HG03095 (cell line): ENCODE results near the gene LRRC39.

Source experiments
- ATAC-seq: cut with Tn5 transposase; IDR thresholded peaks from one replicate; pipeline ENCODE4 v1.9.1; 2021; ENCODE audit warnings: moderate library complexity; ENCODE audit not compliant: unreplicated experiment

LRRC39 gene

DNA sequence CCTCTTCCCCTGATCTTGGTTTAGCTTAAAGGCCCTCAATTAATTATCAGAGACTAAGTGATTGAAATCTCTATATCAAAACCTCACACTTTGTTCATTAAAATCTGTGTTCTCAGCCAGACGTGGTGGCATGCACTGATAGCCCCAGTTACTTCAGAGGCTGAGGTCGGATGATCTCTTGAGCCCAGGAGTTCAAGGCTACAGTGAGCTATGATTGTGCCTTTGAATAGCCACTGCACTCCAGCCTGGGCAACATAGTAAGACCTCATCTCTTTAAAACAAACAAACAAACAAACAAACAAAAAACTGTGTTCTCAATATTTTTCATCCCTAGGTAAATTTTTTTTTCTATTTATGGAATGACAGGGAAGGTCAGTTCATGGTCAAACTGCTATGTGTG is 26.4 kb downstream of the LRRC39 start:
- no peak for ATAC-seq

DNA sequence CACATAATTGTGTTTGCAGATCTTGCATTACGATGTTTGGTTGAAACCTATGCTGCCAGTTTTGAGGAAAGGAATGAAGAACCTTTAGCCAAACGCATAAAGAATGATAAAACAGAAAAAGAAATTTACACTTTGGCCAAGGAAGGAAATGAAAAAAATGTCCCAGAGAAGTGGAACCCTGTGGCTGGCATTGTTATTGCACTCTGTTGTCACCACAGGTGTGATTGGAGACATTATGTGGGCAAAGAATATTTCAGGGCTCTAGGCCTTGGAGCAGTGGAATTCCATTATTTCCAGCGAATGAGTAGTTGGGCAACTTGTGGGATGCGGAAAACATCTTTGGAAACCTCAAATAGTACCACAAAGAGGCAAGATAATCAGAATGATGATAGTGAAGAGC is 30.2 kb downstream of the LRRC39 start:
- ATAC-seq, result no peak

DNA sequence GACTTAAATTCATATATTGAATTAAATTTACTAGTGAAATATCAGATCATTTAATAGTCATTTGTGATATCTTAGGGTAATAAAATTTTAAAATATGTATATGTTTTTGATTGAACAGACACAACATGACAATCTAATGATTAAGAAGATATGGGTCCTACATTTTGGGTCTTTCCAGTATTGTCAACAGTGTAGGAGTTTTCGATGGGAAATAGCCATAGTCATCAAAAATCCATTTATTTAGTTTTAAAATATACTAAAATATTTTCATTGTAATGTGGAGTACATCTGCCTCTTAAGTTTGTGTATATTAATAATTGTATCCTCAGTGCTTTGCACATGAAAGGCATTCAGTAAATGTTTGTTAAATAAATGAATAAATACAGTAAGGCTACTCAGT is 31.1 kb downstream of the LRRC39 start:
- ATAC-seq, result no peak

DNA sequence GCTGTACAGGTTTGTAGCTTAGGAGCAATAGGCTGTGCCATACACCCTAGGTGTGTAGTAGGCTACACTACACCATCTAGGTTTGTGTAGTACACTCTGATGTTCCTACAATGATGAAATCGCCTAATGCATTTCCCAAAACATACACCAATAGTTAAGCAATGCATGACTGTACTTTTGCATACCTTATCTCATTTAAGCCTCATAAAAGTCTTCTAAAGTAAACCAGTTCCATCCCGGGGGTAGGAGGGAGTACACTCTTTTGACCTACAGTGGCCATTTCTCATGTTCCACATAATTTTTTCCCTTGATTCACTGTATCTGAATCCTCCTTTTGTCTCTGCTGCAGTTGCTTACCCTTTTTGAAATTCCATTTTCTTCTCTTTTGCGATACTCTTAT is 32.9 kb downstream of the LRRC39 start:
- no peak for ATAC-seq

DNA sequence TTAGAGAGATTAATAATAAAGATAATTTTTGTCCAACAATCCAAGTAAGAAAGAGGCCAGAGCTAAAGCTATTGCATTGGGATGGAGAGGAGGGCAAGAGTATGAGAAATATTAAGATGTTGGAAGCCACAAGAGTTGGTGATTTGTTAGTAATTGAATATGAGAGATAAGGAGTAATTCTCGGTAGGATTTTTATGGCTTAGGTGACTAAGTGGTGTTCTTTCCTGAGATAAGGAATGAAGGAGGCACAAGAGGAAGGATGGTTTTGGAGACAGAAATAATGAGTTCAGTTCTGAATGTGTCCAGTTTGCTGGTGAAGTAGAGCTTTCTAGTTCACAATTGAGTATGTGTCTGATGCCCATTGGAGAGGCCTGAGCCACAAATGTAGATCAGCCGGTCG is 35.7 kb downstream of the LRRC39 start:
- ATAC-seq, result no peak

DNA sequence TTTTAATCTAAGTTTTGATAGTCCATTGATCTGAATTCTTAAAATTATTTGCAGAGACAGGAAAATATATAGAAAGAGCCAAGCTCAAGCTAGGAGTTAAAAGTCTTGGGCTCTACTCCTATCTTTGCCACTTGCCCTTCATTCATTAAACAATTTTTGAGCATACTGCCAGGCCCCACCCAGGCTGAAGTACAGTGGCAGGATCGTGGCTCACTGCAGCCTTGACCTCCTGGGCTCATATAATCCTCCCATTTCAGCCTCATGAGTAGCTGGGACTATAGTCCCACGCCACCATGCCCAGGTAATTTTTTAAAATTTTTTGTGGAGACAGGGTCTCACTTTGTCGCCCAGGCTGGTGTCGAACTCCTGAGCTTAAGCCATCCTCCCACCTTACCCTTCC is 36.9 kb downstream of the LRRC39 start:
- ATAC-seq, result no peak

DNA sequence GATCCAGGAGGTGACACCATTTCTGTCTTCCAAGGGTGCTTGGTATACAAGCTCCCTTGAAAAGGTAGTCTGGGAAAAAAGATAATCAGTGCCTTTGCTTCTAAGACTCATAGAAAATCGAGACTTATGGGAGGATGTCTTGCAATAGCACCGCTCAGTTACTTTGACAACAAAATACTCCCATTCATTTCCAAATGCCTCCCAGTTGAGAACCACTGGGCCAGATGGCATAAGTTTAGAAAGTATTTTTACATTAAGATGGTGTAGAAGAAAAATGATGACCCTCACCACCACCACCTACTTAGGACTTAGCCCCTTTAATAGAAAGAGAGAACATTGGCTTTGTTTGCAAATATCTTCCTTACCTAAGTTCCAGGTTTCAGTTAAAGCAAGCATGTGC is 40.5 kb downstream of the LRRC39 start:
- no peak for ATAC-seq

DNA sequence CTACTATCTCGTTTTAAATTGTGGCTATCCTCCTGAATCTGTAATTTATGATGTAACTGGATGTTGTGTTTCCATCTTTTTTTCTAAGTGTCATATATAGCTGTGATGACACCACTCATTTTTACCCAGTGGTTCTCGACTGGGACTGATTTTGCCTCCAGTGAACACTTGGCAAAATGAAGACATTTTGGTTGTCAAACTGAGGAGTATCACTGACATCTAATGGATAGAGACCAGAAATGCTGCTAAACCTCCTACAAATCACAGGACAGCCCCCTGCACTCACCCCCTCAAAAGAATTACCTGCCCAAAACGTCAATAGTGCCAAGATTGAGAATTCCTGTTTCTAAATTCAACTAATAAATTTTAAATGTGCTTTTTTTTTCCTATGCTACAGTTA is 43.2 kb downstream of the LRRC39 start:
- no peak for ATAC-seq

DNA sequence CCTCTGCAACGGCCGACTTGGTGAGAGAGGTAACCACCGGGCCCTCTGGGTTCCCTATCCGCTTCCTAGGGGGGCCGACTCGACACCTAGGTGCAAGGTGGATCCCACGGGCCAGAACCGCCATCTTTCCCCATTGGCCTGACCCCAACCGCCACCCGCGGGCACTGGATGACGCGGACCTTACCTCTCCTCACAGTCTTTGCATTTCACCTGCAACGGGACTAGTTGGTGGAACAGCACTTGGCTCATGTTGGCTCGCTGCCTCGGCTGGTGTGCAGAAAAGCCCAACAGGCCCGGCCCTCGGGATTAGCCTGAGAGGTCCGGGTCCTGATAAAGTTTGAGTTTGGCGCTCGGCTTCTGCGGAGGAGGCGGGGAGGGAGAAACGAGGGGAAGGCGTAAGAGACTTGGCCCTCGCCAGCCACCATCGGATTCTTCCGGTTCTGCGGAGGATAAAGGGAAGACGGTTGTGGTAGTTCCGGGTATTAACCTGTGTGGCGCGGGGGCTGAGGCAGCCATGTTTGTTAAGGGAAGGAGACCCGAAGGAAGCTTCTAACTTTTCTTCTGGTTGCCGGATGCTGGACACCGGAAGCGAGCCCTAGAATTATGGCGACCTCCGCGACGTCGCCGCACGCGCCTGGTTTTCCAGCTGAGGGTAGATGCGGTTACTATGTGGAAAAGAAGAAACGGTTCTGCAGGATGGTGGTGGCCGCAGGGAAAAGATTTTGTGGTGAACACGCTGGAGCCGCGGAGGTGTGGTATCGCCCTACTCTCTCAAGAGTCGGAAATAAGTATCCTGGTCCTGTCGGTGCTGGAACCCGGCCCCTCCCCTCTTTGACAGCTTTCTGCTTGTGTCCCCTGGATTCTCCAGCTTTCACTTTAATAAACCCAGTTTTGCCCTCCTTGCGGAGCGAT is 45.2 kb downstream of the LRRC39 start, which contains the start of the genes SASS6 and TRMT13:
TSS of gene SASS6 (minus strand) at position 365 of the 912 bp plus-strand sequence. CDS start at position 249, 116 bp downstream.
TSS of gene TRMT13 (plus strand) at position 598 of the 912 bp plus-strand sequence. CDS start at position 604, 6 bp downstream.
- ATAC-seq, result peak; percentile 86

DNA sequence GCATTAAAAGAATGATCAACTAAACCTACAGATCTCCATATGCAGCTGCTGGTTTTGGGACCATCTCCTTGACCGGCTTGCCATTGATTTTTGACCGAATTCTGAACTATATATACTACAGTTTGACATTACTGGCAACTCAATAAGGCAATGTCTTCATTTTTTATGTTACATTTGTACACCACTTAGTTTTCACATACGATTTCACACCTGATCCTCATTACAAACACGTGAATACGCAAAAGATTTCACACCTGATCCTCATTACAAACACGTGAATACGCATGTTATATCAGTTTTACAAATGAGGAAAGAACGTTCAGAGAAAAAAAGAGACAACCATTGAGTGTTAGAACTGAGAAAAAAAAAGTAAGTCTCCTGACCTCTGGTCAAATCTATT is 46.4 kb downstream of the LRRC39 start:
- no peak for ATAC-seq

DNA sequence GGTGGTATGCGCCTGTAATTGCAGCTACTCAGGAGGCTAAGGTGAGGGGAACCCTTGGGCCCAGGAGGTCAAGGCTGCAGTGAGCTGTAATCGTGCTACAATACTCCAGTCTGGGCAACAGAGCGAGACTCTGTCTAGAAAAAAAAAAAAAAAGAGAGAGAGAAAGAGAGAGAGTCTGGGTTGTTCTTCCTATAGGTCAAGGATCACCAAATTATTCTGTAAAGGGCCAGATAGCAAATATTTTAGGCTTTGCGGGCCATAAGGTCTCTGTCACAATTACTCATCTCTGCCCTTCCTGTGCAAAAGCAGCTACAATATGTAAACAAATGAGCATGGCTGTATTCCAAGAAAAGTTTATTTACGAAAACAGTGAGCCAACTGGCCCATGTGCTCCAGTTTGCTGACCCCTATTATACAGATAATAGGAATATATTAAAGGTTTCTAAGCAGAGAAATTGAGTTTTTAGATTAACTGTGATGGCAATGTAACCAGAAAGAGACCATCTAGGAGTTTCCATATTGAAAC is 47.4 kb downstream of the LRRC39 start:
- ATAC-seq, result no peak

DNA sequence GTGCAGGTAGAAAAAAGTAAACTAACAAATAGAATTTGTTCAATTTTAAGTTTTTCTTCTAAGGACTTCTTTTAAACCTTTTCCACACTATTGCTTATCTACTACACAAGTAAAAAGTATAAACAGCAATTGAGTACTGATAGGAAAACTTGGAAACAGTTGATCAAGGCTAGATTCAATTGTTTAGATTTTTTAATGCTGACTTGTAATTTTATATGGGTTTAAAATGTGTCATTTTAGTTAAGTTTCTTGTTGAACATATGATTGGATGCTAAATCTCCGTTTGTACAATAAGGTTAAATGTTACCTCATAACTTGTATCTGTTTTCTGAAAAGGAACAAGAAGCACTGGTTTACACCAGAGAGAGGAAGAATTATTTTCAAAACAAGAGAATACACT is 50.8 kb downstream of the LRRC39 start:
- no peak for ATAC-seq

DNA sequence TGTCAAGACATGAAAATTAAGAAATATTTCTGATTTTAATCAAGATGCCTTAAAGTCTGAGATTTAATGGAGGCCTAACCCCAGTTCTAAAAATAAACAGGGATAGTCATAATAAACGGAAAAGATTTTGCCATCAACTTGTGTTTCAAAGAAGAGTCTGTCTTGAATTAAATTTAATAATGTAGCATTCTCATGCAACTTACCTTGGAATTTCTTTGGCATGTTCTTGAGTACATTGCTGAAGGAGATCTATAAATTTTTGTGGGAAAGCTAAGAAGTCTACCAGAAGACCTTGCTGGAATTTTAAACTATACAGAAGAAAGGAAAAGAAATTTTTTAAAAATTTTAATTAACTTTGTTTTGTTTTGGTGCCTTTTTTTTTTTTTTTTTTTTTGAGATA is 55.9 kb downstream of the LRRC39 start:
- ATAC-seq, result no peak

DNA sequence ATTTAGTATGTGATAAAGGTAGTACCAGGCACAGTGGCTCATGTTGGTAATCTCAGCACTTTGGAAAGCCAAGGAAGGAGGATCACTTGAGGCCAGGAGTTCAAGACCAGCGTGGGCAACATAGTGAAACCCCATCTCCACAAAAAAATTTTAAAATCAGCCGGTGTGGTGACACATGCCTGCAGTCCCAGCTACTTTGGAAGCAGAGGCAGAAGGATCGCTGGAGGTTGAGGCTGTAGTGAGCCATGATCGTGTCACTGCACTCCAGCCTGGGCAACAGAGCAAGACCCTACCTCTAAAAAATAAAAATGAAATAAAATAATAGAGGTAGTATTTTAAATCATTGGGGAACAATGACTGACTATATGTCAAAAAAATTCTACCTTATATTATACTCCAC is 62.5 kb downstream of the LRRC39 start:
- no peak for ATAC-seq

DNA sequence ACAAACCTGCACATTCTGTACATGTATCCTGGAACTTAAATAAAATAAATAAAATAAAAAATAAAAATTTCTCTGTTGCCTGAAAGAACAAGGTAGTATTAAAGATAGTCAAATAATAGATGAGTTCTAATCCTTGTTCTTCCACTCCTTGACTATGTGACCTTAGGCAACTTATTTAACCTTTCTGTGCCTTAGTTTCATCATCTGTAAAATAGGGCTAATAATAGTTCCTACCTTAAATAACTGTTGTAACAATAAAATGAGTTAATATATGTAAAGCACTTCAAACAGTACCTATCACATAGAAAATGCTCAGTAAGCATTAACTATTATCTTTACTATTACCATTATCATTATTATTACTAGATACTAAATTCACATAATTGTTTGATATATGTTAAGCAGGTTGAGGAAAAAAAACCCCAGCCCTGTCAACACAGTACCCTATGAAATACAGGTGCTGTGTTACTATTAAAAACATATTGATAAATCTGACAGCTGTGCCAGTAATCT is 68.4 kb downstream of the LRRC39 start:
- ATAC-seq, result no peak

DNA sequence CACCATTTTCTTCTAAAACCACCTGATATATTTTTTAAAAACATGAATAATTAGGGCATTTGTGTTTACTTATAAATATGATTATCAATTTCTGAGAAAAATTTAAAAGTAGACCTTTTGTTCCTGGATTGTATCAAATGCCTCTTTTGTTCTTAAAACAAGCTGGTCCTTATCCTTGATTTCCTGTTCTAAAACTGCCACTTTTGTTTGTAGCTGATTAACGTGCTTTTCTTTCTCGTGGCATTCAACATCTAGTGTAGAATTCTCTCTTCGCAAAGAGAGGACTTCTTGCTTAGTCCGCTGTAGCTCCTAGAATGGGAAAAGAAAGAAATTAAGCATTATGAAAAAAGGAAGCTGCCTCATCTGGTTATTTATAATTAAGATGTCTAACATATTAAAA is 70.4 kb downstream of the LRRC39 start:
- no peak for ATAC-seq

DNA sequence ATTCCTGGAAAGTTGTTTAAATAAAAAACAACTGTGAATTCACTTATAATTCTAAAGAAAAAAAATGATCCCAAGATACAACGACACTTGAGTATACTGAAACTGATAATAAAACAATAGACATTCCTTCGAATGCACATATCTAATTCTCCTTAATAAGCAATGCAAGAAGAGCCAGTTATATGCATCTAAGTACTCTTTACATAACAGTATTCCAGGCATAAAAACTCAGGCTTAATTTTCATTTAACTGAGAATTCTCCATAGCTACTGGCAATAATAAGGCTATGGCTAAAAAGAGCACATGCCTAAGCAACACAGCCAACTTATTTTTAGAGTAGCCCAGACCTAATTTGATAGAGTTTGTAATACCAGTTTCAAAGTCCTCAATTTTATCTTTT is 76.5 kb downstream of the LRRC39 start:
- no peak for ATAC-seq

DNA sequence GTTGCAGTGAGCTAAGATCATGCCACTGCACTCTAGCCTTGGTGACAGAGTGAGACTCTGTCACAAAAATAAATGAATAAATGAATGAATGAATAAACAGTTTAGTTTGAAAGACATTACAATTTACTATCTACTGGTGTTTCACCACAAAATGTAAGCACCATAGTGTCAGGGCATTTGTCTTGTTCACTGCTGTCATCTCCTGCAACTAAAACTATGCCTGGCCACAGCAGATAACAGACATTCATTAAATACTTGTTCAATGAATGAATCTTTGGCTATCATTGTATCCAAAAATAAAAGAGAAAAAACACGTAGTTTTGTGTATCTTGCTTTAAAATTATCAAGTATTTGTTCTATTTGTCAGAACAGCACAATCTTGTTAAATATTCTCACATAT is 77.9 kb downstream of the LRRC39 start:
- ATAC-seq, result no peak
